ENCODE data around the gene CCDC51. TPM values are rescaled to one million over a fixed set of nuclear protein-coding genes. Genes with fewer than 3 reads are reported as not detected.
A peak's percentile ranks its signal among the peaks of the same experiment; 100 is the strongest.

The CCDC51 gene
- total and polyA plus RNA-seq, 2 of the 13 experiments (the other 11 are each of a cell fraction or from before 2014, with no cell fraction given), result 18.1 to 29.4 TPM

GRCh38 chr3:48399387-48400172, 40.3 kb downstream of the CCDC51 start (continued):
- TF ChIP-seq, protein P1, sequence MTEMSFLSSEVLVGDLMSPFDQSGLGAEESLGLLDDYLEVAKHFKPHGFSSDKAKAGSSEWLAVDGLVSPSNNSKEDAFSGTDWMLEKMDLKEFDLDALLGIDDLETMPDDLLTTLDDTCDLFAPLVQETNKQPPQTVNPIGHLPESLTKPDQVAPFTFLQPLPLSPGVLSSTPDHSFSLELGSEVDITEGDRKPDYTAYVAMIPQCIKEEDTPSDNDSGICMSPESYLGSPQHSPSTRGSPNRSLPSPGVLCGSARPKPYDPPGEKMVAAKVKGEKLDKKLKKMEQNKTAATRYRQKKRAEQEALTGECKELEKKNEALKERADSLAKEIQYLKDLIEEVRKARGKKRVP (CRISPR knock-in tag; IDR thresholded peaks at IDR 0.05), result no peak
- TF ChIP-seq ZBTB25 (CRISPR knock-in tag; IDR thresholded peaks at IDR 0.05), result no peak
- no peak for TF ChIP-seq ZNF775 (CRISPR knock-in tag; IDR thresholded peaks at IDR 0.05; ENCODE audit: borderline replicate concordance)
- no peak for TF ChIP-seq ZNF644 (CRISPR knock-in tag; IDR thresholded peaks at IDR 0.05; ENCODE audit: low read depth)
- TF ChIP-seq TOPORS (CRISPR knock-in tag; IDR thresholded peaks at IDR 0.05), result no peak
- TF ChIP-seq, protein P2, sequence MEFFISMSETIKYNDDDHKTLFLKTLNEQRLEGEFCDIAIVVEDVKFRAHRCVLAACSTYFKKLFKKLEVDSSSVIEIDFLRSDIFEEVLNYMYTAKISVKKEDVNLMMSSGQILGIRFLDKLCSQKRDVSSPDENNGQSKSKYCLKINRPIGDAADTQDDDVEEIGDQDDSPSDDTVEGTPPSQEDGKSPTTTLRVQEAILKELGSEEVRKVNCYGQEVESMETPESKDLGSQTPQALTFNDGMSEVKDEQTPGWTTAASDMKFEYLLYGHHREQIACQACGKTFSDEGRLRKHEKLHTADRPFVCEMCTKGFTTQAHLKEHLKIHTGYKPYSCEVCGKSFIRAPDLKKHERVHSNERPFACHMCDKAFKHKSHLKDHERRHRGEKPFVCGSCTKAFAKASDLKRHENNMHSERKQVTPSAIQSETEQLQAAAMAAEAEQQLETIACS (CRISPR knock-in tag; IDR thresholded peaks at IDR 0.05), result no peak
- TF ChIP-seq, protein P3, sequence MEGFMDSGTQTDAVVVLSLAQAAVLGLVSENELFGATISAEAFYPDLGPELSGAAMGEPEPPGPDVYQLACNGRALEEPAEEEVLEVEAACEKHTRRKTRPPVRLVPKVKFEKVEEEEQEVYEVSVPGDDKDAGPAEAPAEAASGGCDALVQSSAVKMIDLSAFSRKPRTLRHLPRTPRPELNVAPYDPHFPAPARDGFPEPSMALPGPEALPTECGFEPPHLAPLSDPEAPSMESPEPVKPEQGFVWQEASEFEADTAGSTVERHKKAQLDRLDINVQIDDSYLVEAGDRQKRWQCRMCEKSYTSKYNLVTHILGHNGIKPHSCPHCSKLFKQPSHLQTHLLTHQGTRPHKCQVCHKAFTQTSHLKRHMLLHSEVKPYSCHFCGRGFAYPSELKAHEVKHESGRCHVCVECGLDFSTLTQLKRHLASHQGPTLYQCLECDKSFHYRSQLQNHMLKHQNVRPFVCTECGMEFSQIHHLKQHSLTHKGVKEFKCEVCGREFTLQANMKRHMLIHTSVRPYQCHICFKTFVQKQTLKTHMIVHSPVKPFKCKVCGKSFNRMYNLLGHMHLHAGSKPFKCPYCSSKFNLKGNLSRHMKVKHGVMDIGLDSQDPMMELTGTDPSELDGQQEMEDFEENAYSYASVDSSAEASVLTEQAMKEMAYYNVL (CRISPR knock-in tag; IDR thresholded peaks at IDR 0.05; ENCODE audit: borderline replicate concordance), result no peak
- TF ChIP-seq ETV5 (CRISPR knock-in tag; IDR thresholded peaks at IDR 0.05; ENCODE audit: borderline replicate concordance), result no peak
- TF ChIP-seq KLF11 (CRISPR knock-in tag; IDR thresholded peaks at IDR 0.05), result no peak
- peak; percentile 23; the same call in 1 of the 2 replicates for TF ChIP-seq ZNF253 (CRISPR knock-in tag; IDR thresholded peaks at IDR 0.05; ENCODE audit: borderline replicate concordance)
- TF ChIP-seq PCBP2 (optimal IDR thresholded peaks at IDR 0.05; ENCODE audit: low read depth, low read length, poor library complexity, severe bottlenecking), result no peak
- TF ChIP-seq MYNN (CRISPR knock-in tag; IDR thresholded peaks at IDR 0.05; ENCODE audit: low read depth), result no peak
- no peak for TF ChIP-seq ZNF776 (CRISPR knock-in tag; IDR thresholded peaks at IDR 0.05)
- no peak for TF ChIP-seq SNRNP70 (IDR thresholded peaks at IDR 0.05; ENCODE audit: low read depth, low read length)
- no peak for TF ChIP-seq SOX6 (IDR thresholded peaks at IDR 0.05)
- 0 out of 2 replicates have a peak, but pooled peaks have one; percentile 22 for TF ChIP-seq SOX6 (CRISPR knock-in tag; IDR thresholded peaks at IDR 0.05)
- TF ChIP-seq BATF2 (CRISPR knock-in tag; IDR thresholded peaks at IDR 0.05), result no peak
- TF ChIP-seq, protein P4, sequence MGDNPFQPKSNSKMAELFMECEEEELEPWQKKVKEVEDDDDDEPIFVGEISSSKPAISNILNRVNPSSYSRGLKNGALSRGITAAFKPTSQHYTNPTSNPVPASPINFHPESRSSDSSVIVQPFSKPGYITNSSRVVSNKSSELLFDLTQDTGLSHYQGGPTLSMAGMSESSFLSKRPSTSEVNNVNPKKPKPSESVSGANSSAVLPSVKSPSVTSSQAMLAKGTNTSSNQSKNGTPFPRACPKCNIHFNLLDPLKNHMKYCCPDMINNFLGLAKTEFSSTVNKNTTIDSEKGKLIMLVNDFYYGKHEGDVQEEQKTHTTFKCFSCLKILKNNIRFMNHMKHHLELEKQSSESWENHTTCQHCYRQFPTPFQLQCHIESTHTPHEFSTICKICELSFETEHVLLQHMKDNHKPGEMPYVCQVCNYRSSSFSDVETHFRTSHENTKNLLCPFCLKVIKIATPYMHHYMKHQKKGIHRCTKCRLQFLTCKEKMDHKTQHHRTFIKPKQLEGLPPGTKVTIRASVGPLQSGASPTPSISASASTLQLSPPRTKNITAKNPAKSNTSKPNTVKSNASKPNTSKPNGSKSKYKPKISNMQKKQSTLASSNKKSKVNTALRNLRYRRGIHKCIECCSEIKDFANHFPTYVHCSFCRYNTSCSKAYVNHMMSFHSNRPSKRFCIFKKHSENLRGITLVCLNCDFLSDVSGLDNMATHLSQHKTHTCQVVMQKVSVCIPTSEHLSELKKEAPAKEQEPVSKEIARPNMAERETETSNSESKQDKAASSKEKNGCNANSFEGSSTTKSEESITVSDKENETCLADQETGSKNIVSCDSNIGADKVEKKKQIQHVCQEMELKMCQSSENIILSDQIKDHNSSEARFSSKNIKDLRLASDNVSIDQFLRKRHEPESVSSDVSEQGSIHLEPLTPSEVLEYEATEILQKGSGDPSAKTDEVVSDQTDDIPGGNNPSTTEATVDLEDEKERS (CRISPR knock-in tag; IDR thresholded peaks at IDR 0.05), result no peak
- TF ChIP-seq, protein P5, sequence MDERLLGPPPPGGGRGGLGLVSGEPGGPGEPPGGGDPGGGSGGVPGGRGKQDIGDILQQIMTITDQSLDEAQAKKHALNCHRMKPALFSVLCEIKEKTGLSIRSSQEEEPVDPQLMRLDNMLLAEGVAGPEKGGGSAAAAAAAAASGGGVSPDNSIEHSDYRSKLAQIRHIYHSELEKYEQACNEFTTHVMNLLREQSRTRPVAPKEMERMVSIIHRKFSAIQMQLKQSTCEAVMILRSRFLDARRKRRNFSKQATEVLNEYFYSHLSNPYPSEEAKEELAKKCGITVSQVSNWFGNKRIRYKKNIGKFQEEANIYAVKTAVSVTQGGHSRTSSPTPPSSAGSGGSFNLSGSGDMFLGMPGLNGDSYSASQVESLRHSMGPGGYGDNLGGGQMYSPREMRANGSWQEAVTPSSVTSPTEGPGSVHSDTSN (CRISPR knock-in tag; IDR thresholded peaks at IDR 0.05), result no peak

Data from HepG2 (cell line).